ENCODE results near the gene SCAPER. TPM values are rescaled to one million over a fixed set of nuclear protein-coding genes. Genes with fewer than 3 reads are reported as not detected.

SCAPER gene
- total and polyA plus RNA-seq, 10 of the 15 experiments (the other 5 are each of a cell fraction or from before 2014, with no cell fraction given) = 1.0 to 7.7 (median 3.9) TPM

DNA sequence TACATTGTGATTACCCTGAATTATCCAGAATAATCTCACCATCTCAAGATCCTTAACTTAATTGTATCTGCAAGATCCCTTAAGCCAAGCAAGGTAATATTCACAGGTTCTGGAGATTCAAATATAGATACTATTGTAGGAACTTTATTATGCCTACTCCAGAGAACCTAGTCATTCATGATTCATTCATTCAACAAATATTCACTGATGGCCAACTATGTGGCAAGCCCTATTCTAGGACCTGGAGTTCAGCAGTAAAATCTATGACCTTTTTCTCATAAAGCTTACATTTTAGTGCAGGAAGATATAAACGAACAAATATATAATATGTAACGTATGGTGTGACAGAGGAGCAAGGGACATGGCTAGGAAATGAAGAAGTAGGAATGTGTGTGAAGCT is 519.0 kb downstream of the SCAPER start:
- in situ Hi-C loops (cut with MboI) = no loop called here
- Histone ChIP-seq H4K20me1 (ENCODE audit: control insufficient read depth, insufficient read depth) (no peaks in the 10 kb centered on the region), H3K9me3 (replicated peaks; ENCODE audit: control insufficient read depth, insufficient read depth, low read length) (no peaks in the 10 kb centered on the region), H3K4me3 (no peak overlapping the region), H3K4me1 (ENCODE audit: control insufficient read depth, insufficient read depth, low read length) (no peaks in the 10 kb centered on the region), H2AFZ (ENCODE audit: control insufficient read depth, low read depth, low read length) (no peak overlapping the region), H3K36me3 (ENCODE audit: control insufficient read depth in 2 of 2, insufficient read depth in 2 of 2, low read length in 1 of 2) (no peaks in the 10 kb centered on the region; a peak in 1 of 4 replicates), H3K9ac (ENCODE audit: control insufficient read depth, insufficient read depth, low read length) (no peak overlapping the region), H3K27me3 (replicated peaks in 1 of 2; ENCODE audit: control insufficient read depth in 2 of 2, insufficient read depth in 2 of 2, low read length in 1 of 2) (no peaks in the 10 kb centered on the region), H3K79me2 (ENCODE audit: control insufficient read depth, insufficient read depth, low read length) (no peaks in the 10 kb centered on the region), H3K27ac (ENCODE audit: control insufficient read depth, insufficient read depth) (no peak overlapping the region), H3K4me2 (ENCODE audit: control insufficient read depth, insufficient read depth) (no peak overlapping the region)
- TF ChIP-seq ATF7 (IDR thresholded peaks at IDR 0.05; ENCODE audit: low read depth) = no peak
- TF ChIP-seq TARDBP (IDR thresholded peaks at IDR 0.05; ENCODE audit: borderline replicate concordance) = no peak
- no peak for TF ChIP-seq GABPA (IDR thresholded peaks at IDR 0.05; ENCODE audit: low read depth)
- TF ChIP-seq SPI1 (IDR thresholded peaks at IDR 0.05; ENCODE audit: borderline replicate concordance, insufficient read depth, low read depth, low read length) = no peak
- TF ChIP-seq SRF (IDR thresholded peaks at IDR 0.05; ENCODE audit: low read depth in 2 of 2, low read length in 2 of 2) = no peak
- TF ChIP-seq RUNX3 (IDR thresholded peaks at IDR 0.05; ENCODE audit: low read length) = no peak
- no peak for TF ChIP-seq TCF7 (IDR thresholded peaks at IDR 0.05; ENCODE audit: borderline replicate concordance)
- TF ChIP-seq ZNF384 (IDR thresholded peaks at IDR 0.05; ENCODE audit: borderline replicate concordance, low read depth, low read length) = no peak
- no peak for TF ChIP-seq TBL1XR1 (IDR thresholded peaks at IDR 0.05; ENCODE audit: low read depth, low read length)
- TF ChIP-seq, protein P1, sequence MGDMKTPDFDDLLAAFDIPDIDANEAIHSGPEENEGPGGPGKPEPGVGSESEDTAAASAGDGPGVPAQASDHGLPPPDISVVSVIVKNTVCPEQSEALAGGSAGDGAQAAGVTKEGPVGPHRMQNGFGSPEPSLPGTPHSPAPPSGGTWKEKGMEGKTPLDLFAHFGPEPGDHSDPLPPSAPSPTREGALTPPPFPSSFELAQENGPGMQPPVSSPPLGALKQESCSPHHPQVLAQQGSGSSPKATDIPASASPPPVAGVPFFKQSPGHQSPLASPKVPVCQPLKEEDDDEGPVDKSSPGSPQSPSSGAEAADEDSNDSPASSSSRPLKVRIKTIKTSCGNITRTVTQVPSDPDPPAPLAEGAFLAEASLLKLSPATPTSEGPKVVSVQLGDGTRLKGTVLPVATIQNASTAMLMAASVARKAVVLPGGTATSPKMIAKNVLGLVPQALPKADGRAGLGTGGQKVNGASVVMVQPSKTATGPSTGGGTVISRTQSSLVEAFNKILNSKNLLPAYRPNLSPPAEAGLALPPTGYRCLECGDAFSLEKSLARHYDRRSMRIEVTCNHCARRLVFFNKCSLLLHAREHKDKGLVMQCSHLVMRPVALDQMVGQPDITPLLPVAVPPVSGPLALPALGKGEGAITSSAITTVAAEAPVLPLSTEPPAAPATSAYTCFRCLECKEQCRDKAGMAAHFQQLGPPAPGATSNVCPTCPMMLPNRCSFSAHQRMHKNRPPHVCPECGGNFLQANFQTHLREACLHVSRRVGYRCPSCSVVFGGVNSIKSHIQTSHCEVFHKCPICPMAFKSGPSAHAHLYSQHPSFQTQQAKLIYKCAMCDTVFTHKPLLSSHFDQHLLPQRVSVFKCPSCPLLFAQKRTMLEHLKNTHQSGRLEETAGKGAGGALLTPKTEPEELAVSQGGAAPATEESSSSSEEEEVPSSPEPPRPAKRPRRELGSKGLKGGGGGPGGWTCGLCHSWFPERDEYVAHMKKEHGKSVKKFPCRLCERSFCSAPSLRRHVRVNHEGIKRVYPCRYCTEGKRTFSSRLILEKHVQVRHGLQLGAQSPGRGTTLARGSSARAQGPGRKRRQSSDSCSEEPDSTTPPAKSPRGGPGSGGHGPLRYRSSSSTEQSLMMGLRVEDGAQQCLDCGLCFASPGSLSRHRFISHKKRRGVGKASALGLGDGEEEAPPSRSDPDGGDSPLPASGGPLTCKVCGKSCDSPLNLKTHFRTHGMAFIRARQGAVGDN (IDR thresholded peaks at IDR 0.05) = no peak
- no peak for TF ChIP-seq BMI1 (IDR thresholded peaks at IDR 0.05; ENCODE audit: borderline replicate concordance)
- no peak for TF ChIP-seq EED (IDR thresholded peaks at IDR 0.05; ENCODE audit: low read depth)
- no peak for TF ChIP-seq YBX1 (IDR thresholded peaks at IDR 0.05)
- no peak for FAIRE-seq
- ChIA-PET SMC1A (ENCODE audit: uncharacterized antibody, unreplicated experiment) (no interaction called here), POLR2A (no interaction called here), CTCF (no interaction called here), RAD21 (ENCODE audit: unreplicated experiment) (no interaction called here)
- BruUV-seq (replicated peaks) = no TSS peak
- DNase-seq (ENCODE audit: low read depth, low spot score) = no peak
- WGBS (ENCODE audit: insufficient coverage, insufficient replicate concordance, low lambda C conversion rate, missing lambda C conversion rate) = 98% methylated on average over 2 of the region's 2 CpGs
- no peak for ATAC-seq
- intact Hi-C loops (cut with micrococcal nuclease; ENCODE audit: unreplicated experiment) = no loop called here

Measured in GM12878 (cell line).